ENCODE results near the gene WASL. TPM values are rescaled to one million over a fixed set of nuclear protein-coding genes. Genes with fewer than 3 reads are reported as not detected.

Gene WASL
- total RNA-seq, 1 donor from 2014 or later: 38.2 TPM

DNA sequence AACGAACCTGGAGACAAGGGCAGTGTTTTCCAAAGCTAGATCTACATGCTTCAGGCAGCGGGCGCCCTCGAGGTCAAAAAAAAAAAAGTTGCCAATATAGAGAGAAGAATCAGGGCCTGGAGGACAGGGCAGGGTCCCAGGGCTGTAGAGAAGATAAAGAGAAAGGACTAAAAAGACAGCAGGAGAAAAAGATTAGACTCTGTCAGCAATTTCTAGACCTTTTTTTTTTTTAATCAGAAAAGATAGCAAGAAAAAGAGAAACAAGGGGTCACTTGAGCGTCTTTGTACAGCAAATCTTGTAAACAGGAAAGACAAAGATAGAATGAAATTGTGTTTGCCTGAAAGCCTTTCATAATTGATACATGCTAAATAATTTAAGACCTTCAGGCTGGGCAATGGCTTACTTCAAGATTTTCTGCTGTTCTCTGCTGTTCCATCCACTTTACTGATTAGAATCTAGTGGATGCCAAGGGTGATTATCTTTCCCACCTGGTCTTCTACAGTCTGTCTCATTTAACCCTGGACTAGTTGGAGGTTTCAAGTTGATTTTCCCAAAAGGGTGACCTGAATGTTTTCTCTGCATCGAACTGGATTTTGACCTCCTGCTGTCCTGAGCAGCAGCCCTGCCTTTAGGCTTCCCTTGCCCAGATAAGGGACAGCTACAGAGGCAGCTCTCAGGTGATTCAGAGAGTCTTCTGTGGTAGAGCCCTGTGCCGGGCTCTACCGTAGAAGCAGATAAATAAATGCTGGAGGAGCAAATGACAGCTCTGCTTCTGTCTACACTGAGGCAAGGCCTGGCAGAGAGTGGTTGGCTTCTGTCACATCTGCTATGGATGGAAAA is 88.1 kb downstream of the WASL start:
- no peak for DNase-seq (ENCODE audit: low spot score, unreplicated experiment)
- peaks cover 23% of the 10 kb centered on the region for H3K4me1 Mint-ChIP-seq (ENCODE audit: low read depth)
- peak overlapping the region; percentile 9 for H3K27ac Mint-ChIP-seq
- TF ChIP-seq, protein P1, sequence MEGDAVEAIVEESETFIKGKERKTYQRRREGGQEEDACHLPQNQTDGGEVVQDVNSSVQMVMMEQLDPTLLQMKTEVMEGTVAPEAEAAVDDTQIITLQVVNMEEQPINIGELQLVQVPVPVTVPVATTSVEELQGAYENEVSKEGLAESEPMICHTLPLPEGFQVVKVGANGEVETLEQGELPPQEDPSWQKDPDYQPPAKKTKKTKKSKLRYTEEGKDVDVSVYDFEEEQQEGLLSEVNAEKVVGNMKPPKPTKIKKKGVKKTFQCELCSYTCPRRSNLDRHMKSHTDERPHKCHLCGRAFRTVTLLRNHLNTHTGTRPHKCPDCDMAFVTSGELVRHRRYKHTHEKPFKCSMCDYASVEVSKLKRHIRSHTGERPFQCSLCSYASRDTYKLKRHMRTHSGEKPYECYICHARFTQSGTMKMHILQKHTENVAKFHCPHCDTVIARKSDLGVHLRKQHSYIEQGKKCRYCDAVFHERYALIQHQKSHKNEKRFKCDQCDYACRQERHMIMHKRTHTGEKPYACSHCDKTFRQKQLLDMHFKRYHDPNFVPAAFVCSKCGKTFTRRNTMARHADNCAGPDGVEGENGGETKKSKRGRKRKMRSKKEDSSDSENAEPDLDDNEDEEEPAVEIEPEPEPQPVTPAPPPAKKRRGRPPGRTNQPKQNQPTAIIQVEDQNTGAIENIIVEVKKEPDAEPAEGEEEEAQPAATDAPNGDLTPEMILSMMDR (IDR thresholded peaks at IDR 0.05; ENCODE audit: unreplicated experiment): no peak
- no peaks in the 10 kb centered on the region for H3K36me3 Mint-ChIP-seq (ENCODE audit: insufficient read depth)
- H3K27me3 Mint-ChIP-seq: no peaks in the 10 kb centered on the region
- no peak overlapping the region for H3K4me3 Mint-ChIP-seq (ENCODE audit: low read depth)
- no peaks in the 10 kb centered on the region for H3K9me3 Mint-ChIP-seq (ENCODE audit: low read depth)

DNA sequence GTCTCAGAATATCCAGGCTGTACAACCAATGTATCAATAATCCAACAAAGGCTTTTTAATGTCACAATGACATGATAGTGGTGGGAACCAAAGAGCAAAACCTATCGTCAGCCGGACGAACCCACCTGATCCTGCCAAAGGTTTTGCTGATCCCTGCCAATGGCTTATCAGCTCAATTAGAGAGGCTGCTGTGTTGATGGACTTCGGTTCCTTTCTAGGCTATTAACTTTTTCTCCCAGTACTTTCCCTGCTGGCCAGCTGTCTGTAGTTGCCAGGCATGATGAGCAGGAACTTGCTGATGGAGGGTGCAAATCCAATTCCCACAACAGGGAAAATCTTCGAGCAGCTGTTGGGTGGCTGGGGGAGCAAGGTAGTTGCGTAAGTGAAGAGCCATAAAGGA is 90.8 kb downstream of the WASL start:
- H3K4me1 Mint-ChIP-seq (ENCODE audit: low read depth): peaks cover 19% of the 10 kb centered on the region
- H3K27me3 Mint-ChIP-seq: no peaks in the 10 kb centered on the region
- DNase-seq (ENCODE audit: low spot score, unreplicated experiment): no peak
- no peaks in the 10 kb centered on the region for H3K36me3 Mint-ChIP-seq (ENCODE audit: insufficient read depth)
- H3K9me3 Mint-ChIP-seq (ENCODE audit: low read depth): no peaks in the 10 kb centered on the region
- TF ChIP-seq, protein P1 (IDR thresholded peaks at IDR 0.05; ENCODE audit: unreplicated experiment): no peak
- H3K4me3 Mint-ChIP-seq (ENCODE audit: low read depth): no peak overlapping the region
- H3K27ac Mint-ChIP-seq: no peak overlapping the region

DNA sequence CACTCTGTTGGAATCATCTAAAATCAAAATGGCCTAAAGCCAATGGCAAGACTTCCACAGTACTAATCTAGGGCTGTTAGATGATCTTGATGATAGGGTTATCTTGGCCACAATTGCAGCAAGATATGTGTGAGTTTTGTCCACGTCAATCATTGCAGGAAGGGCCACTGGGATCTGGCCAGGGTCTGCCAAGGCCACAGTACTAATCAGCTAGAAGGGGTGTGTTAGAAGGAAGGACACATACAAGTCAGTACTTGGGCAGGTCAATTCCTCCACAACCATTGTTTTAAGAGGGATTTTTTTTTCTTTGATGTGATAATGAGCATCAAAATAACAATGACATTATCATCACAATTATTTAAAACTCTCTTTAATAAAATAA is 91.5 kb downstream of the WASL start:
- Mint-ChIP-seq H3K4me3 (ENCODE audit: low read depth) (no peak overlapping the region), H3K4me1 (ENCODE audit: low read depth) (peaks cover 17% of the 10 kb centered on the region), H3K27ac (no peak overlapping the region), H3K27me3 (no peaks in the 10 kb centered on the region), H3K36me3 (ENCODE audit: insufficient read depth) (no peaks in the 10 kb centered on the region), H3K9me3 (ENCODE audit: low read depth) (no peaks in the 10 kb centered on the region)
- no peak for DNase-seq (ENCODE audit: low spot score, unreplicated experiment)
- TF ChIP-seq, protein P1 (IDR thresholded peaks at IDR 0.05; ENCODE audit: unreplicated experiment): no peak

DNA sequence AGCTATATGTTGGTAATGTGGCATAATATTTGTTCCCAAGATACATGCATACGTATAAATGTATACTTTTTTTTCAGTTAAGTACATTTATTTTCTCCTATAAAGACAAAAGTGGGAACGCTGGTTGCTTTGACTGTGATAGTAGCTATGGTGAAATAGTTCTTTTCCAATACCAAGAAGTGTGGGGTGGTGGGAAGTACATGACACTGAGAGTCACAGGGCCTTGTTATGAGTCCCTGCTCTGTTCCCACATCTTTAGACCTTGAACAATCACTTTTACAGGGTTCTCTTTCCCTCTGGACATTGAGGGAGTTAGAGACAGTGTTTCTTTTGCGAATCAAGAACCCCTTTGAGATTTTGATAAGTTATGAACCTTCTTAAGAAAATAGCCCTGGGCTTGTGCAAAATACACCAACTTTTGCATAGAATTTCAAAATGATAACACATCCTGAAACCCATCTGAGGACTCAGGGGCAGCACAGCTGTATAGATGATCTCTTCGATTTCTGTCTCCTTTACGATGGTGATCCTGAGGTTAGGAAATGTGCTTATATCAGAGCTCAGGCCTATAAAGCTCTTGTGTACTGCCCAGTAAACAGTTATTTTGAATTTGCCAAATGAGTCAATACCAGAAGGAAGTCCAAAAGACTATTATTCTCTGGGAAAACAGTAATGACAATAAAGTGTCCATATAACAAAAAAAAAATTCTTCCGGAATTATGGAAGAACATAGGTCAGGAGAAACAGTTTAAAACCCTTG is 92.1 kb downstream of the WASL start:
- TF ChIP-seq, protein P1 (IDR thresholded peaks at IDR 0.05; ENCODE audit: unreplicated experiment): no peak
- Mint-ChIP-seq H3K27ac (no peak overlapping the region), H3K9me3 (ENCODE audit: low read depth) (no peaks in the 10 kb centered on the region), H3K4me1 (ENCODE audit: low read depth) (peaks cover 17% of the 10 kb centered on the region), H3K4me3 (ENCODE audit: low read depth) (no peak overlapping the region), H3K36me3 (ENCODE audit: insufficient read depth) (no peaks in the 10 kb centered on the region), H3K27me3 (no peaks in the 10 kb centered on the region)
- no peak for DNase-seq (ENCODE audit: low spot score, unreplicated experiment)

DNA sequence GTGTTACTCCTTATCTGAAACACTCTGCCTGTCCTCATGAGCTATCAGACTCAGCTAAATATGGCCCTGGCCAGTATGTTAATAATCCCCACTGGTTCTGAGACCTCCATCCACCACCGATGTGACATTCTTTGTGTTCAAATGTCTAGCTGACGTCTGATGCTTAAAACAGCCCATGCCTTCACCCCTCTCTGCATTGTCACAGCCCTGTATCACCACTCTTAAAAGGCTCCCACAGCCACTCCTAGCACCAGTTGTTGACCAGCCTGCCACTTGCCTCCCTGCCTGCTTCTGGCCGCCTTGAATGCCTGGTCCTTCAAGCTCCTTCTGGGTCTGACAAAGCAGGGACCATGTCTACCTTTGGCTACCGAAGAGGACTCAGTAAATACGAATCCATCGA is 93.2 kb downstream of the WASL start, which contains the start of gene LMOD2:
Gene LMOD2 (plus strand): TSS at position 253 of the 400 bp plus-strand sequence. CDS start 98 bp downstream, at position 351.
- Mint-ChIP-seq H3K27me3 (no peaks in the 10 kb centered on the region), H3K36me3 (ENCODE audit: insufficient read depth) (no peaks in the 10 kb centered on the region), H3K9me3 (ENCODE audit: low read depth) (no peaks in the 10 kb centered on the region), H3K4me3 (ENCODE audit: low read depth) (no peak within 1 kb of the TSS), H3K4me1 (ENCODE audit: low read depth) (peaks cover 11% of the 10 kb centered on the region), H3K27ac (no peak within 1 kb of the TSS)
- no peak for DNase-seq (ENCODE audit: low spot score, unreplicated experiment)
- TF ChIP-seq, protein P1 (IDR thresholded peaks at IDR 0.05; ENCODE audit: unreplicated experiment): no peak

All from progenitor cell of endocrine pancreas (in vitro differentiated cells).